Suprapubic skin (tissue), 4 donors: ENCODE data around the gene FBXO21. TPM values are rescaled to one million over a fixed set of nuclear protein-coding genes. Genes with fewer than 3 reads are reported as not detected.
A peak's percentile ranks its signal among the peaks of the same experiment; 100 is the strongest.

Experiments
- DNase-seq, 2 donors: peaks; one replicate each; pipeline ENCODE4 v3.0.0-alpha.2; 2019; ENCODE audit warnings: low spot score in 2 of 2
- H3K27ac ChIP-seq: fragments of 200-600 bp; sonication (generic); one replicate; pipeline ENCODE4 v1.5.1; 2019
- H3K27me3 ChIP-seq: fragments of 200-600 bp; sonication (generic); one replicate; pipeline ENCODE4 v1.5.1; 2019
- H3K36me3 ChIP-seq: fragments of 200-600 bp; sonication (generic); one replicate; pipeline ENCODE4 v1.5.1; 2019
- H3K4me1 ChIP-seq: fragments of 200-600 bp; sonication (generic); one replicate; pipeline ENCODE4 v1.5.1; 2019
- H3K4me3 ChIP-seq: fragments of 200-600 bp; sonication (generic); one replicate; pipeline ENCODE4 v1.5.1; 2019; ENCODE audit warnings: mild to moderate bottlenecking
- H3K9me3 ChIP-seq: fragments of 200-600 bp; sonication (generic); one replicate; pipeline ENCODE4 v1.5.1; 2019
- EP300 ChIP-seq: sonication (generic); formaldehyde crosslinking; IDR thresholded peaks from one replicate; pipeline ENCODE4 v1.6.1; 2017; ENCODE audit warnings: antibody characterized with exemption
- POLR2A ChIP-seq, 2 donors: fragments of 450-650 bp; IDR thresholded peaks; one replicate each; pipeline ENCODE4 v1.6.1; 2017; ENCODE audit warnings: antibody characterized with exemption in 2 of 2, mild to moderate bottlenecking in 2 of 2, moderate library complexity in 2 of 2
- POLR2AphosphoS5 ChIP-seq, 3 donors: sonication (generic); formaldehyde crosslinking; IDR thresholded peaks; one replicate each; pipeline ENCODE4 v1.6.1; 2017; ENCODE audit warnings: antibody characterized with exemption in 3 of 3
- WGBS: methylation state at CpG from one replicate; pipeline ENCODE4 v1.1.5; 2018; 5-methylcytosine and 5-hydroxymethylcytosine counted together
- total RNA-seq, 4 donors: library from RNA; depleted of rRNA; stranded (reverse); fragments of >200 nt; gene quantifications; one replicate each; pipeline ENCODE4 v1.1.0, GENCODE V29; 2016
- TF ChIP-seq, protein P1 (sequence below), 2 donors: fragments of 200-600 bp in 1 of 2; fragments of 450-650 bp in 1 of 2; sonication (generic) in 1 of 2; IDR thresholded peaks; one replicate each; pipeline ENCODE4 v1.5.1; 2016 to 2019; ENCODE audit warnings: antibody characterized with exemption in 2 of 2, mild to moderate bottlenecking in 1 of 2, moderate library complexity in 1 of 2

FBXO21 gene
- total RNA-seq, 4 donors from 2014 or later = 76.1 to 109 (median 80.1) TPM

DNA sequence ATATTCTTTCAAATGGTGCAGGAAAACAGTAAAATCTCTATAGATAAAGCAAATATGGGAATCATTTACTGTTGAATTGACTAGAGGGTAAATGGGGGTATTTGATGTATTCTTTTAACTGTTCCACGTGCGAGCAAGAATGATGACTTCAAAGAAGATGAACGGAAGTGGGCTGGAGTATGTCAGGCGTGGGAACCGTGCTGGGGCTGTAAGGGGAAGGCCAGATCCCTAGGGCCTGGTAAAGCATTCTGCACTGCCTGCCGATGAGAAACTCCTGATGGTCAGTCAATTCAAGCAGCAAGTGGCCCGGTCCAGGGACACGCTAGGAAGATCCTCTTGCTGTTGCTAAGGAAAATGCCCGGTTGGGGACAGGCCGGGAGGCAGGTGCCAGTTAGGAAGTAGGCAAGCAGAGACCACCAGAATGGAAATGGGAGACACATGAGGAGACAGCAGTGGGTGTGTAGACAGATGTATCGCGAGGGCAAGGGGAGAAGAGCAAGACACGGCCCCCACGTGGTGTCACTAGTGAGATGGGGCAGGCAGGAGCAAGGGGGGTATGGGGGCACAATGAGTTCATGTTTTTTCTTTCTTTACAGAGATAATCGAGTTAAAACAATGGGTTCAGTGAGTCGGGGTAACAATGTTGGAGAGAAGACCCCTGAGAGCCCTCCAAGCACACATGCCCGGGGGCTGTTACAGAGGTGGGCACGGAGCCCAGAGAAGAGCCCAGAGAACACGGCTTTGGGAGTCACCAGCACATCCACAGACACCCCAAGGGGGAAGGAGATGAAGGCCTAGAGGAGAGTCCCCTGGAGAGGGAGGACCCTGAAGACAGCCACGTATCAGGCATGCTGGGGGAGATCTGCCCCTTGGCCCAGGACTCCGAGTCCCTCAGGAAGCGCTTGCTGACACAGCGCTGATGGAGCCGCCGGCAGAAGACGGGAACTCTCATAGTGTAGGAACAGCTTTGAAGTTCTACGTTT, 37.2 kb downstream of the FBXO21 start:
- WGBS = 83% methylated on average over 27 of the region's 27 CpGs
- DNase-seq = peak in 1 of 2 donors; percentile 56
- no peaks in the 10 kb centered on the region for H3K27me3 ChIP-seq
- peaks cover 2% of the 10 kb centered on the region for H3K4me1 ChIP-seq
- no peaks in the 10 kb centered on the region for H3K9me3 ChIP-seq
- no peak overlapping the region for H3K27ac ChIP-seq
- peaks cover 77% of the 10 kb centered on the region for H3K36me3 ChIP-seq
- TF ChIP-seq, protein P1, sequence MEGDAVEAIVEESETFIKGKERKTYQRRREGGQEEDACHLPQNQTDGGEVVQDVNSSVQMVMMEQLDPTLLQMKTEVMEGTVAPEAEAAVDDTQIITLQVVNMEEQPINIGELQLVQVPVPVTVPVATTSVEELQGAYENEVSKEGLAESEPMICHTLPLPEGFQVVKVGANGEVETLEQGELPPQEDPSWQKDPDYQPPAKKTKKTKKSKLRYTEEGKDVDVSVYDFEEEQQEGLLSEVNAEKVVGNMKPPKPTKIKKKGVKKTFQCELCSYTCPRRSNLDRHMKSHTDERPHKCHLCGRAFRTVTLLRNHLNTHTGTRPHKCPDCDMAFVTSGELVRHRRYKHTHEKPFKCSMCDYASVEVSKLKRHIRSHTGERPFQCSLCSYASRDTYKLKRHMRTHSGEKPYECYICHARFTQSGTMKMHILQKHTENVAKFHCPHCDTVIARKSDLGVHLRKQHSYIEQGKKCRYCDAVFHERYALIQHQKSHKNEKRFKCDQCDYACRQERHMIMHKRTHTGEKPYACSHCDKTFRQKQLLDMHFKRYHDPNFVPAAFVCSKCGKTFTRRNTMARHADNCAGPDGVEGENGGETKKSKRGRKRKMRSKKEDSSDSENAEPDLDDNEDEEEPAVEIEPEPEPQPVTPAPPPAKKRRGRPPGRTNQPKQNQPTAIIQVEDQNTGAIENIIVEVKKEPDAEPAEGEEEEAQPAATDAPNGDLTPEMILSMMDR (IDR thresholded peaks at IDR 0.05) = no peak
- TF ChIP-seq POLR2AphosphoS5 (IDR thresholded peaks at IDR 0.05) = no peak
- TF ChIP-seq POLR2A (IDR thresholded peaks at IDR 0.05) = no peak
- no peak for TF ChIP-seq EP300
- no peak overlapping the region for H3K4me3 ChIP-seq

DNA sequence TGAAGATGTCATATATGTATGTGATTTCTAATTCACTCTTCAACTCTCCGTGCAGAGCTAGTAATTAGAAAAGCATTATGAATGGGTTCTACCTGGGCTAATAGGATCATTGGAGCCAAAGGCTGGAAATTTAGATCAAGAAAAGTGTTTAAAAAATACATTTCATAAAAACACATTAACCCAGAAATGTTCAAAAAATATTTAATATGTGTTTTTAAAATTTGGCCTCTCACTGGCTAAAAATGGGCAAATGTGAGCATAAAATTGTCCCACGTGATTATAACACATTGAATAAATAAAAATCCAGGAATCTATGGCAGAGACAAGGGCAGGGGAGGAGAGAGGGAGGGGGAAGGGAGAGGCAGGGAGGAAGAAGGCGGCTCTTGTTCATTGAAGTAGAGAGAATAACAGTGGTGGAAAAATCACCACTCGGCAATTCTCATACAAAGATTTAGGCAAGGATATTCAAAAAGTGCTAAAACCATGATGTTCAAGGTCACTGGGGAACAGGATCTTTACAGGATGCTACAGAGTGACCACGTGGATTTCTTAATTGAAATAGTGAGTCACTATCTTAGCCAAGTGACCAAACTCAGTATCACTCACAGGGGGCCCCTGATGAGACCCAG, 38.8 kb downstream of the FBXO21 start:
- 62% methylated on average over 5 of the region's 5 CpGs for WGBS
- H3K9me3 ChIP-seq = no peaks in the 10 kb centered on the region
- DNase-seq = no peak
- TF ChIP-seq, protein P1 (IDR thresholded peaks at IDR 0.05) = no peak
- H3K27ac ChIP-seq = no peak overlapping the region
- H3K36me3 ChIP-seq = peaks cover 67% of the 10 kb centered on the region
- H3K4me1 ChIP-seq = peaks cover 2% of the 10 kb centered on the region
- no peaks in the 10 kb centered on the region for H3K27me3 ChIP-seq
- no peak overlapping the region for H3K4me3 ChIP-seq

DNA sequence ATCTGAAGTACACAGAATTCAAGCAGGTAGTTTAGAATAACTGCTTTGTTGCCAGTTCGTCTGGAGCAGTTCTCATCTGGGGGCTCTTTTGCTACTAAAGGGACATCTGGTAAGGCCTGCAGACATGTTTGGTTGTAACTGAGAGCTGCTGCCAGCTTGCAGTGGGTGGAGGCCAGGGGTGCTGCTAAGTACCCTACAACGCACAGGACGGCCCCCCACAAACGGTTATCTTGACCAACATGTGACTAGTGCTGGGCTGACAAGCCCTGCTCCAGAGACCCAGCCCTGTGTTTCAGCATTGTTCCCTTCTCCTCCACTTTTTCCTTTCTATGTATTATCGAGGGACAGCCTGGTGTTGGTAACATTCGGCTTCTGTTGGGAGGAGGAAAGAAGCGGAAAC, 40.8 kb downstream of the FBXO21 start:
- TF ChIP-seq POLR2A (IDR thresholded peaks at IDR 0.05) (no peak), EP300 (no peak), POLR2AphosphoS5 (IDR thresholded peaks at IDR 0.05) (no peak)
- TF ChIP-seq, protein P1 (IDR thresholded peaks at IDR 0.05) = no peak
- no peak for DNase-seq
- no peaks in the 10 kb centered on the region for H3K9me3 ChIP-seq
- H3K36me3 ChIP-seq = peaks cover 62% of the 10 kb centered on the region
- H3K4me3 ChIP-seq = no peak overlapping the region
- 77% methylated on average over 7 of the region's 7 CpGs for WGBS
- H3K27ac ChIP-seq = no peak overlapping the region
- no peaks in the 10 kb centered on the region for H3K27me3 ChIP-seq
- peaks cover 2% of the 10 kb centered on the region for H3K4me1 ChIP-seq

DNA sequence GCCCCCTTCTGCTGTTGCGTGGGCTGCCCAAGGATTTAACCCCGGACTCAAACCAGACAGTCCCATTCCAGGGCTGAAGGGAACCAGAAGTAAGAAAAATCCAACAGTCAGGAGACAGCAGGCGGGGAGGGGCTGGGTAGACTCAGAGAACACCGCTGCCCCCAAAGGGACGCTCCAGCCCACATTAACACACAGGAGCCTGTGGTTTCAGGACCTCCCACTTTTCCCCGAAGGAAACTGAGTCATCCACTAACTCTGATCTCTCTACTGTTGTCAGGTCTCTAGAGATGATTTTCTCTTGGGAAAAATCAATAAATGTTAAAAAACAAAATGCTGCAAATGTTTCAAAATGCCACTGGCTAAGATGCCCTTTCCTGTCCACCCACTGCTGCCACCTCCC, 41.6 kb downstream of the FBXO21 start:
- DNase-seq = no peak
- Histone ChIP-seq H3K9me3 (no peaks in the 10 kb centered on the region), H3K36me3 (peaks cover 61% of the 10 kb centered on the region), H3K27me3 (no peaks in the 10 kb centered on the region), H3K27ac (no peak overlapping the region), H3K4me1 (peaks cover 2% of the 10 kb centered on the region), H3K4me3 (no peak overlapping the region)
- TF ChIP-seq, protein P1 (IDR thresholded peaks at IDR 0.05) = no peak
- TF ChIP-seq EP300 (no peak), POLR2A (IDR thresholded peaks at IDR 0.05) (no peak), POLR2AphosphoS5 (IDR thresholded peaks at IDR 0.05) (no peak)
- WGBS = 88% methylated on average over 6 of the region's 6 CpGs

DNA sequence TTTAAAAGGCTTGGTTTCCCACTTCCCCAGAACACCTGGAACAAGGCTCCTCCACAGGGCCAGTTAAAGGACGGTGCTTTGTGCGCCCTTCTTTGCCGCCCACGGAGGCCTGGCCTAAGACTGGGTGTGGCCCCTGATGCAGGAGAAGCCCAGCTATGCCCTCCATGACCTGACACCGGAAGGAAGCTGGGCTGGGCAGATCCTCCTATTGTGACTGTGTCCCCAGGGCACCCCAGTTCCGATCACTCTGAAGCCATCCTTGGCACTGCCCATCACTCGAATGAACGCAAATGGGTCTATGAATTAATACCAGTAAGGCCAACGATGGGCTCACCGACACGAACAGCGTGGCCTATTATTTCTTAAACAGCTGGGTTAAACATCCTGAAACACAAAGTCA, 42.6 kb downstream of the FBXO21 start:
- peaks cover 2% of the 10 kb centered on the region for H3K4me1 ChIP-seq
- WGBS = 81% methylated on average over 12 of the region's 12 CpGs
- H3K4me3 ChIP-seq = no peak overlapping the region
- H3K9me3 ChIP-seq = no peaks in the 10 kb centered on the region
- no peak overlapping the region for H3K27ac ChIP-seq
- H3K27me3 ChIP-seq = no peaks in the 10 kb centered on the region
- DNase-seq = no peak
- H3K36me3 ChIP-seq = peaks cover 51% of the 10 kb centered on the region
- TF ChIP-seq POLR2AphosphoS5 (IDR thresholded peaks at IDR 0.05) (no peak), EP300 (no peak), POLR2A (IDR thresholded peaks at IDR 0.05) (no peak)
- TF ChIP-seq, protein P1 (IDR thresholded peaks at IDR 0.05) = no peak
